HEK293 (cell line): ENCODE measurements around the gene CBX1.

Experiments used
- CTCF ChIA-PET: fragments of 350-600 bp; formaldehyde crosslinking; extraction: SDS; loops from one replicate; lab custom pipeline; 2021; ENCODE audit warnings: antibody characterized with exemption; lab: Yijun Ruan, JAX
- POLR2A ChIA-PET: fragments of 300-600 bp; formaldehyde crosslinking; extraction: SDS; loops from one replicate; lab custom pipeline; 2020; ENCODE audit warnings: antibody characterized with exemption, inconsistent platforms; lab: Yijun Ruan, JAX
- H3K27ac ChIP-seq: fragments of 200-500 bp; sonication (Bioruptor generic); 2 replicates; pipeline ENCODE4 v1.5.1; 2014; ENCODE audit warnings: low read depth, low read length, control low read depth, inconsistent platforms; ENCODE audit errors: extremely low read depth
- H3K36me3 ChIP-seq, 2 experiments: fragments of 200-500 bp in 1 of 2; sonication (Bioruptor generic) in 1 of 2; 1 replicate in 1 of 2; 2 replicates in 1 of 2; pipeline ENCODE4 v1.5.1; 2014 to 2017; ENCODE audit warnings: inconsistent platforms in 2 of 2, low read length in 2 of 2; ENCODE audit not compliant: control insufficient read depth in 2 of 2, insufficient read depth in 1 of 2
- H3K4me1 ChIP-seq: fragments of 200-500 bp; sonication (Bioruptor generic); 2 replicates; pipeline ENCODE4 v1.5.1; 2014; ENCODE audit warnings: mild to moderate bottlenecking, low read length, inconsistent platforms; ENCODE audit not compliant: control insufficient read depth, insufficient read depth
- H3K4me3 ChIP-seq: 2 replicates; pipeline ENCODE4 v1.5.1; 2011; ENCODE audit warnings: low read depth, mild to moderate bottlenecking, control low read depth, low read length, moderate library complexity
- H3K9me3 ChIP-seq: fragments of 200-500 bp; sonication (Bioruptor generic); 2 replicates; pipeline ENCODE4 v1.5.1; 2014; ENCODE audit warnings: low read depth, low read length, inconsistent platforms; ENCODE audit not compliant: control insufficient read depth, insufficient read depth
- GLIS2 ChIP-seq: fragments of 450-650 bp; formaldehyde crosslinking; IDR thresholded peaks from 2 replicates; pipeline ENCODE4 v1.5.1; 2016; ENCODE audit warnings: missing biosample characterization, missing genetic modification characterization
- KLF7 ChIP-seq: fragments of 450-650 bp; formaldehyde crosslinking; IDR thresholded peaks from 2 replicates; pipeline ENCODE4 v1.5.1; 2016; ENCODE audit warnings: missing biosample characterization, missing genetic modification characterization, borderline replicate concordance
- MYNN ChIP-seq: fragments of 450-650 bp; formaldehyde crosslinking; IDR thresholded peaks from 2 replicates; pipeline ENCODE4 v1.5.1; 2016; ENCODE audit warnings: missing biosample characterization, missing genetic modification characterization, borderline replicate concordance
- OVOL3 ChIP-seq: fragments of 450-650 bp; formaldehyde crosslinking; IDR thresholded peaks from 2 replicates; pipeline ENCODE4 v1.5.1; 2016; ENCODE audit warnings: missing biosample characterization, missing genetic modification characterization
- RBAK ChIP-seq: fragments of 450-650 bp; formaldehyde crosslinking; IDR thresholded peaks from 2 replicates; pipeline ENCODE4 v1.5.1; 2016; ENCODE audit warnings: missing biosample characterization, missing genetic modification characterization
- REPIN1 ChIP-seq: fragments of 450-650 bp; formaldehyde crosslinking; IDR thresholded peaks from 2 replicates; pipeline ENCODE4 v1.5.1; 2017; ENCODE audit warnings: missing biosample characterization, missing genetic modification characterization, low read depth
- SCRT2 ChIP-seq: fragments of 450-650 bp; formaldehyde crosslinking; IDR thresholded peaks from 2 replicates; pipeline ENCODE4 v1.5.1; 2016; ENCODE audit warnings: missing biosample characterization, missing genetic modification characterization
- SP3 ChIP-seq: fragments of 450-650 bp; formaldehyde crosslinking; IDR thresholded peaks from 2 replicates; pipeline ENCODE4 v1.5.1; 2016; ENCODE audit warnings: missing biosample characterization, missing genetic modification characterization
- SP7 ChIP-seq: fragments of 450-650 bp; formaldehyde crosslinking; IDR thresholded peaks from 2 replicates; pipeline ENCODE4 v1.5.1; 2016; ENCODE audit warnings: missing biosample characterization, missing genetic modification characterization
- TRIM28 ChIP-seq: IDR thresholded peaks from 2 replicates; pipeline ENCODE4 v1.6.1; 2011; ENCODE audit warnings: low read length, control low read depth, borderline replicate concordance
- ZNF138 ChIP-seq: fragments of 450-650 bp; formaldehyde crosslinking; IDR thresholded peaks from 2 replicates; pipeline ENCODE4 v1.5.1; 2016; ENCODE audit warnings: missing biosample characterization, missing genetic modification characterization, borderline replicate concordance
- ZNF175 ChIP-seq: fragments of 450-650 bp; formaldehyde crosslinking; IDR thresholded peaks from 2 replicates; pipeline ENCODE4 v1.5.1; 2016; ENCODE audit warnings: missing biosample characterization, missing genetic modification characterization
- ZNF292 ChIP-seq: fragments of 450-650 bp; formaldehyde crosslinking; IDR thresholded peaks from 2 replicates; pipeline ENCODE4 v1.5.1; 2016; ENCODE audit warnings: low read depth, missing biosample characterization, missing genetic modification characterization, borderline replicate concordance
- ZNF350 ChIP-seq: fragments of 450-650 bp; formaldehyde crosslinking; IDR thresholded peaks from 2 replicates; pipeline ENCODE4 v1.5.0; 2017; ENCODE audit warnings: missing biosample characterization, mild to moderate bottlenecking, missing genetic modification characterization
- ZNF391 ChIP-seq: fragments of 450-650 bp; formaldehyde crosslinking; IDR thresholded peaks from 2 replicates; pipeline ENCODE4 v1.5.1; 2016; ENCODE audit warnings: low read depth, missing biosample characterization, missing genetic modification characterization, borderline replicate concordance
- ZNF404 ChIP-seq: fragments of 450-650 bp; formaldehyde crosslinking; IDR thresholded peaks from 2 replicates; pipeline ENCODE4 v1.5.1; 2017; ENCODE audit warnings: missing biosample characterization, missing genetic modification characterization
- ZNF549 ChIP-seq: fragments of 450-650 bp; IDR thresholded peaks from 2 replicates; pipeline ENCODE4 v1.5.1; 2018; ENCODE audit warnings: missing biosample characterization, missing genetic modification characterization, mild to moderate bottlenecking, inconsistent platforms, moderate library complexity
- ZNF701 ChIP-seq: fragments of 450-650 bp; formaldehyde crosslinking; IDR thresholded peaks from 2 replicates; pipeline ENCODE4 v1.5.1; 2016; ENCODE audit warnings: missing biosample characterization, missing genetic modification characterization
- ZNF776 ChIP-seq: fragments of 450-650 bp; formaldehyde crosslinking; IDR thresholded peaks from 2 replicates; pipeline ENCODE4 v1.5.0; 2017; ENCODE audit warnings: missing biosample characterization, missing genetic modification characterization, borderline replicate concordance
- TF ChIP-seq, protein P1 (sequence below): fragments of 450-650 bp; formaldehyde crosslinking; IDR thresholded peaks from 2 replicates; pipeline ENCODE4 v1.5.0; 2017; ENCODE audit warnings: missing biosample characterization, missing genetic modification characterization, borderline replicate concordance
- TF ChIP-seq, protein P2 (sequence below): fragments of 450-650 bp; formaldehyde crosslinking; IDR thresholded peaks from 2 replicates; pipeline ENCODE4 v1.5.1; 2016; ENCODE audit warnings: missing biosample characterization, missing genetic modification characterization
- TF ChIP-seq, protein P3 (sequence below): fragments of 450-650 bp; formaldehyde crosslinking; IDR thresholded peaks from 2 replicates; pipeline ENCODE4 v1.5.1; 2016; ENCODE audit warnings: missing biosample characterization, missing genetic modification characterization
- TF ChIP-seq, protein P4 (sequence below): fragments of 450-650 bp; formaldehyde crosslinking; IDR thresholded peaks from 2 replicates; pipeline ENCODE4 v1.5.1; 2016; ENCODE audit warnings: missing biosample characterization, missing genetic modification characterization
- TF ChIP-seq, protein P5 (sequence below): fragments of 450-650 bp; formaldehyde crosslinking; IDR thresholded peaks from 2 replicates; pipeline ENCODE4 v1.5.1; 2016; ENCODE audit warnings: missing biosample characterization, missing genetic modification characterization
- TF ChIP-seq, protein P6 (sequence below): fragments of 450-650 bp; formaldehyde crosslinking; IDR thresholded peaks from 2 replicates; pipeline ENCODE4 v1.5.1; 2016; ENCODE audit warnings: missing biosample characterization, missing genetic modification characterization, low read depth

The CBX1 gene

DNA sequence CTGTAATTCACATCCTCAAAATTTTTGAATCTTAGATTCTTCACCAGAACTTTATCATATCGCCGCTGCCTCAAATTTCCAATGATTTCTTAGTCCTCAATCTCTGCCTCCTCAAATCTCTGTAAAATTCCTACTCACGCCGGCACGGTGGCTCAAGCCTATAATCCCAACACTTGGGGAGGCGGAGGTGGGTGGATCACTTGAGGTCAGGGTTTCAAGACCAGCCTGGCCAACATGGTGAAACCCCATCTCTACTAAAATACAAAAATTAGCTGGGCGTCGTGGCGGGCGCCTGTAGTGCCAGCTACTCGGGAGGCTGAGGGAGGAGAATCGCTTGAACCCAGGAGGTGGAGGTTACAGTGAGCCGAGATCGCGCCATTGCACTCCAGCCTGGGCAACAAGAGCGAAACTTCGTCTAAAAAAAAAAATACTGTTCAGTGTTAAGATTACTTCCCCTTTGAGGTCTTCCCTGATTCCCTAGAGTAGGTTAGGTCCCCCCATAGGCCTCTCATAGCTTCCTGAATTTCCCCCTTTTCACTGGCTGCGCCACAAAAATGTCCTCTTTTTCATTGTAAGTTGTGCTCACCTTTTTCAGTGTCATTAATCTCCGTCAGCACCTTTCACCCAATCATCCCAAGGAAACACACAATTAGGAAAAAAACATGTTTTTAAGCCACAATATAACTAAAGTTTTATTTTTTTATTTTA, 919 bp upstream of the CBX1 start:
- ChIA-PET POLR2A (interaction anchor here (0.8 to 2.2 kb wide), 2 partner anchors 10 to 54 kb away, joined by 6 read pairs; partner anchors contain the start of gene NFE2L1), CTCF (no interaction called here)
- H3K27ac ChIP-seq = no peak overlapping the region; the same call in 1 of the 2 replicates

DNA sequence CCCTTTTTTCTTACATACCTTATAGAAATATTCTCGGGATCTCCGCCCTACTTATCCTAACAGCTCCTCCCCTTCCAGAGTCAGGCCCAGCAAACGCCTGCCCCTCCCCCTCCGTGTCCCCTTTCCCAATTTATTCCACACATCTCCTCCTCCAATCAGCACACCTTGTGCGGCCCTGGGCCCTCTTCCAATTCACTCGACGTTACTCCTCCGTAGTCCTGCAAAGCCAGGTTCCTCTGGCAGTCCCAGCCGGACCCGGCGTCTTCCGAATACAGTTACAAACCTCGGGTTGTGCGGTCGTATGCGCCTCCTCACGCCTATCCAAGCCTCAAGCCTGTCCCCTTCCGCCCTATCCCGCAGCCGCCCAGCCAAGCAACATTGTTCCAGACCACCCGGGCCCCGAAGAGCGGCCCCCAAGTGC, 677 bp downstream of the CBX1 start:
- Histone ChIP-seq H3K4me1 (peaks cover 4% of the 10 kb centered on the region; the same call in 1 of the 2 replicates), H3K36me3 (peaks cover 1 to 7% of the 10 kb centered on the region in 2 experiments), H3K9me3 (no peaks in the 10 kb centered on the region), H3K27ac (peak overlapping the region; percentile 97), H3K4me3 (peak overlapping the region; percentile 85)
- ChIA-PET CTCF (interaction anchor here (0.6 to 2.3 kb wide), 6 partner anchors 10 to 1606 kb away, joined by 3 to 10 read pairs (median 6); no protein-coding TSS in a partner anchor), POLR2A (interaction anchor here (0.5 to 2.2 kb wide), 20 partner anchors 8 to 237 kb away, joined by 3 to 11 read pairs (median 4); partner anchors contain the start of genes CDK5RAP3 and NFE2L1)
- TF ChIP-seq, protein P1, sequence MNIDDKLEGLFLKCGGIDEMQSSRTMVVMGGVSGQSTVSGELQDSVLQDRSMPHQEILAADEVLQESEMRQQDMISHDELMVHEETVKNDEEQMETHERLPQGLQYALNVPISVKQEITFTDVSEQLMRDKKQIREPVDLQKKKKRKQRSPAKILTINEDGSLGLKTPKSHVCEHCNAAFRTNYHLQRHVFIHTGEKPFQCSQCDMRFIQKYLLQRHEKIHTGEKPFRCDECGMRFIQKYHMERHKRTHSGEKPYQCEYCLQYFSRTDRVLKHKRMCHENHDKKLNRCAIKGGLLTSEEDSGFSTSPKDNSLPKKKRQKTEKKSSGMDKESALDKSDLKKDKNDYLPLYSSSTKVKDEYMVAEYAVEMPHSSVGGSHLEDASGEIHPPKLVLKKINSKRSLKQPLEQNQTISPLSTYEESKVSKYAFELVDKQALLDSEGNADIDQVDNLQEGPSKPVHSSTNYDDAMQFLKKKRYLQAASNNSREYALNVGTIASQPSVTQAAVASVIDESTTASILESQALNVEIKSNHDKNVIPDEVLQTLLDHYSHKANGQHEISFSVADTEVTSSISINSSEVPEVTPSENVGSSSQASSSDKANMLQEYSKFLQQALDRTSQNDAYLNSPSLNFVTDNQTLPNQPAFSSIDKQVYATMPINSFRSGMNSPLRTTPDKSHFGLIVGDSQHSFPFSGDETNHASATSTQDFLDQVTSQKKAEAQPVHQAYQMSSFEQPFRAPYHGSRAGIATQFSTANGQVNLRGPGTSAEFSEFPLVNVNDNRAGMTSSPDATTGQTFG (tag by site-specific recombination) = no peak
- TF ChIP-seq OVOL3 (tag by site-specific recombination) = no peak
- TF ChIP-seq ZNF701 (tag by site-specific recombination) = no peak
- TF ChIP-seq, protein P2, sequence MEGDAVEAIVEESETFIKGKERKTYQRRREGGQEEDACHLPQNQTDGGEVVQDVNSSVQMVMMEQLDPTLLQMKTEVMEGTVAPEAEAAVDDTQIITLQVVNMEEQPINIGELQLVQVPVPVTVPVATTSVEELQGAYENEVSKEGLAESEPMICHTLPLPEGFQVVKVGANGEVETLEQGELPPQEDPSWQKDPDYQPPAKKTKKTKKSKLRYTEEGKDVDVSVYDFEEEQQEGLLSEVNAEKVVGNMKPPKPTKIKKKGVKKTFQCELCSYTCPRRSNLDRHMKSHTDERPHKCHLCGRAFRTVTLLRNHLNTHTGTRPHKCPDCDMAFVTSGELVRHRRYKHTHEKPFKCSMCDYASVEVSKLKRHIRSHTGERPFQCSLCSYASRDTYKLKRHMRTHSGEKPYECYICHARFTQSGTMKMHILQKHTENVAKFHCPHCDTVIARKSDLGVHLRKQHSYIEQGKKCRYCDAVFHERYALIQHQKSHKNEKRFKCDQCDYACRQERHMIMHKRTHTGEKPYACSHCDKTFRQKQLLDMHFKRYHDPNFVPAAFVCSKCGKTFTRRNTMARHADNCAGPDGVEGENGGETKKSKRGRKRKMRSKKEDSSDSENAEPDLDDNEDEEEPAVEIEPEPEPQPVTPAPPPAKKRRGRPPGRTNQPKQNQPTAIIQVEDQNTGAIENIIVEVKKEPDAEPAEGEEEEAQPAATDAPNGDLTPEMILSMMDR (tag by site-specific recombination) = no peak
- TF ChIP-seq ZNF391 (tag by site-specific recombination) = no peak
- TF ChIP-seq, protein P3, sequence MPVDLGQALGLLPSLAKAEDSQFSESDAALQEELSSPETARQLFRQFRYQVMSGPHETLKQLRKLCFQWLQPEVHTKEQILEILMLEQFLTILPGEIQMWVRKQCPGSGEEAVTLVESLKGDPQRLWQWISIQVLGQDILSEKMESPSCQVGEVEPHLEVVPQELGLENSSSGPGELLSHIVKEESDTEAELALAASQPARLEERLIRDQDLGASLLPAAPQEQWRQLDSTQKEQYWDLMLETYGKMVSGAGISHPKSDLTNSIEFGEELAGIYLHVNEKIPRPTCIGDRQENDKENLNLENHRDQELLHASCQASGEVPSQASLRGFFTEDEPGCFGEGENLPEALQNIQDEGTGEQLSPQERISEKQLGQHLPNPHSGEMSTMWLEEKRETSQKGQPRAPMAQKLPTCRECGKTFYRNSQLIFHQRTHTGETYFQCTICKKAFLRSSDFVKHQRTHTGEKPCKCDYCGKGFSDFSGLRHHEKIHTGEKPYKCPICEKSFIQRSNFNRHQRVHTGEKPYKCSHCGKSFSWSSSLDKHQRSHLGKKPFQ (tag by site-specific recombination) = no peak
- TF ChIP-seq SP7 (tag by site-specific recombination) = no peak
- no peak for TF ChIP-seq RBAK (tag by site-specific recombination)
- TF ChIP-seq, protein P4, sequence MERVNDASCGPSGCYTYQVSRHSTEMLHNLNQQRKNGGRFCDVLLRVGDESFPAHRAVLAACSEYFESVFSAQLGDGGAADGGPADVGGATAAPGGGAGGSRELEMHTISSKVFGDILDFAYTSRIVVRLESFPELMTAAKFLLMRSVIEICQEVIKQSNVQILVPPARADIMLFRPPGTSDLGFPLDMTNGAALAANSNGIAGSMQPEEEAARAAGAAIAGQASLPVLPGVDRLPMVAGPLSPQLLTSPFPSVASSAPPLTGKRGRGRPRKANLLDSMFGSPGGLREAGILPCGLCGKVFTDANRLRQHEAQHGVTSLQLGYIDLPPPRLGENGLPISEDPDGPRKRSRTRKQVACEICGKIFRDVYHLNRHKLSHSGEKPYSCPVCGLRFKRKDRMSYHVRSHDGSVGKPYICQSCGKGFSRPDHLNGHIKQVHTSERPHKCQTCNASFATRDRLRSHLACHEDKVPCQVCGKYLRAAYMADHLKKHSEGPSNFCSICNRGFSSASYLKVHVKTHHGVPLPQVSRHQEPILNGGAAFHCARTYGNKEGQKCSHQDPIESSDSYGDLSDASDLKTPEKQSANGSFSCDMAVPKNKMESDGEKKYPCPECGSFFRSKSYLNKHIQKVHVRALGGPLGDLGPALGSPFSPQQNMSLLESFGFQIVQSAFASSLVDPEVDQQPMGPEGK = 0 out of 2 replicates have a peak, but pooled peaks have one; percentile 94
- TF ChIP-seq, protein P5, sequence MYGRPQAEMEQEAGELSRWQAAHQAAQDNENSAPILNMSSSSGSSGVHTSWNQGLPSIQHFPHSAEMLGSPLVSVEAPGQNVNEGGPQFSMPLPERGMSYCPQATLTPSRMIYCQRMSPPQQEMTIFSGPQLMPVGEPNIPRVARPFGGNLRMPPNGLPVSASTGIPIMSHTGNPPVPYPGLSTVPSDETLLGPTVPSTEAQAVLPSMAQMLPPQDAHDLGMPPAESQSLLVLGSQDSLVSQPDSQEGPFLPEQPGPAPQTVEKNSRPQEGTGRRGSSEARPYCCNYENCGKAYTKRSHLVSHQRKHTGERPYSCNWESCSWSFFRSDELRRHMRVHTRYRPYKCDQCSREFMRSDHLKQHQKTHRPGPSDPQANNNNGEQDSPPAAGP (tag by site-specific recombination) = no peak
- TF ChIP-seq, protein P6, sequence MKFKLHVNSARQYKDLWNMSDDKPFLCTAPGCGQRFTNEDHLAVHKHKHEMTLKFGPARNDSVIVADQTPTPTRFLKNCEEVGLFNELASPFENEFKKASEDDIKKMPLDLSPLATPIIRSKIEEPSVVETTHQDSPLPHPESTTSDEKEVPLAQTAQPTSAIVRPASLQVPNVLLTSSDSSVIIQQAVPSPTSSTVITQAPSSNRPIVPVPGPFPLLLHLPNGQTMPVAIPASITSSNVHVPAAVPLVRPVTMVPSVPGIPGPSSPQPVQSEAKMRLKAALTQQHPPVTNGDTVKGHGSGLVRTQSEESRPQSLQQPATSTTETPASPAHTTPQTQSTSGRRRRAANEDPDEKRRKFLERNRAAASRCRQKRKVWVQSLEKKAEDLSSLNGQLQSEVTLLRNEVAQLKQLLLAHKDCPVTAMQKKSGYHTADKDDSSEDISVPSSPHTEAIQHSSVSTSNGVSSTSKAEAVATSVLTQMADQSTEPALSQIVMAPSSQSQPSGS (tag by site-specific recombination) = no peak
- TF ChIP-seq KLF7 (tag by site-specific recombination) = no peak
- TF ChIP-seq ZNF175 = no peak
- no peak for TF ChIP-seq ZNF776 (tag by site-specific recombination)
- no peak for TF ChIP-seq ZNF292 (tag by site-specific recombination)
- no peak; the same call in 1 of the 2 replicates for TF ChIP-seq GLIS2 (tag by site-specific recombination)
- TF ChIP-seq ZNF404 (tag by site-specific recombination) = no peak
- peak; percentile 94 for TF ChIP-seq SP3 (tag by site-specific recombination)
- no peak for TF ChIP-seq TRIM28
- no peak for TF ChIP-seq ZNF138
- TF ChIP-seq ZNF549 = no peak
- no peak for TF ChIP-seq SCRT2

More for the DNA sequence above, 919 bp upstream of the CBX1 start:
- H3K4me1 ChIP-seq = peaks cover 4% of the 10 kb centered on the region; the same call in 1 of the 2 replicates
- no peak for TF ChIP-seq MYNN
- no peak for TF ChIP-seq REPIN1 (tag by site-specific recombination)
- TF ChIP-seq ZNF350 (tag by site-specific recombination) = no peak
- H3K9me3 ChIP-seq = no peaks in the 10 kb centered on the region
- H3K36me3 ChIP-seq = no peaks in the 10 kb centered on the region; a peak in 1 of 3 replicates
- H3K4me3 ChIP-seq = no peak overlapping the region
